Measurements from ENCODE around the gene TNP2. TPM values are rescaled to one million over a fixed set of nuclear protein-coding genes. Genes with fewer than 3 reads are reported as not detected.

The TNP2 gene
- not detected in 2 replicates for total RNA-seq (2014; rRNA removed; shearing (Covaris generic))

DNA sequence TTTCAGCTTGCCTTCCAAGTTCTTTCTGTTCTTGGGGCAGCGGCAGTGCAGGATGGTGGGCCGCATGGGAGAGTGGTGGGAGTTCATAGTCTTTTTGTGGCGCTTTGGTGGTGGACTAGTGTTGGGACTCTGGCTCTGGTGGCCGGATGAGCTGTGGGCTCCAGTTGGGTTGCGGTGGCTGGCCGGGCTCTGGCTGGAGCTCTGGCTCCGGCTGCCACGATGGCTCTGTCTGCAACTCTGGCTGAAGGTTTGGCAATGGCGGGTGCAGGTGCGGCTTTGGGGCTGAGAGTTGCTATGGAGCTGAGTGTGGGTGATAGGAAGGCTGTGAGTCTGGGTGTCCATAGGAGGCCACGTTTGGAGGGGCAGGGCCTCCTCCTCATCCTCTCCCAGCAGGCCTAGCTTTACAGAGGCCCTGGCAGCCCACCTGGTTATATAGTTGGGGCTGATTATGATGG lies at the start of gene TNP2:
Gene TNP2, minus strand, starts transcription at position 405 of the 455 bp plus-strand sequence. Its CDS starts 63 bp downstream, at position 342.
- in situ Hi-C loops (cut with HindIII; ENCODE audit: low sequenced_read_pairs) = no loop called here
- no peak for DNase-seq (ENCODE audit: low spot score)

DNA sequence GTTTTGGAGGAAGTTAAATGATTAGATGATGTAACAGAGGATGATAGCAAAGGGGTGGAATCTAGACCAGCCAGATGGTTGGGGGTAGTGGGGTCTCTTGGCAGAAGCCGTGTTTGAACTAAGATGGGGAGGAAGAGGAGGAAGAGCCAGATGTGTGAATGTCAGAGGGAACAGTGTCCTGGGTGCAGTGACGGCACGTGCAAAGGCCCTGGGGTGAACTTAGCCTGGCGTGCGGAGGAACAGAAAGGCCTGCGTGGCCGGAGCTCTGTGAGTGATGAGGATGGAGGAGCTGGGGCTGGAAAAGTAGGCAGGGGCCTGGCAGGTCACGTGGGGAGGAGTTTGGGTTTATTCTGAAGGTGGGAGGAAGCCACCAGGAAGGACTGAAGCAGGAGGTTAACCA lies 49.7 kb upstream of the TNP2 start:
- DNase-seq (ENCODE audit: low spot score) = no peak
- in situ Hi-C loops (cut with HindIII; ENCODE audit: low sequenced_read_pairs) = no loop called here

DNA sequence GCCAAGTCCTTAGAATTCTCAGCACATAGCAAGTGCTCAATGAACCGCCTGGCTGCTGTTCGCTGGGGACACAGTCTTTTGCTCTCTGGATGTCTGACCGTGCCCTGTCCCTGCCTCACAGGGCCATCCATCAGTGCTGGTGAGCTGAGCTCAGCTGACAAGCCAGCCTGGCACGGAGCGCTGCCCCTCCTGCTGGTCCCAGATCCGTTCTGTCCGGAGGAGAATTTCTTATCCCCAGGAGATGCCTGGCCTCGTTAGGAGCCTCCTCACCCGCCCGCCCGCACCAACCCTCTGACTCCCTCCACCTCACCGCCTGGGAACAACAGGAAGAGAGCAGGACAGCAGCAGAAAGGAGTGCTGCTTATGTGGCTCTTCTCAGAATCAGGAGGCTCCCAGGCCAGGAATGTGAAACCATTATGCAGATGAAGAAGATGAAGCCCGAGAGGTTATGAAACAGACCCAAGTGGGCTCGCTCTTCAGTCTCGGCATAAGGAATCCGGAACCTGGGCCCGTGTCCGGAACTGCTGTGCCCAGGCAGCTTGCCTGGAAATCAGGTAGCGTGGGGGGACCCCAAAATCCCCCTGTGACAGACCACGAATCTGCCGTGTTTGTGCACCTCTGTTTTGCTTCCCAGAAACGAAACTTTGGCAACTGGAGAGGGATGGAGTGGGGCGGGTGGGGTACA lies 47.3 kb upstream of the TNP2 start:
- no peak for DNase-seq (ENCODE audit: low spot score)
- in situ Hi-C loops (cut with HindIII; ENCODE audit: low sequenced_read_pairs) = no loop called here

DNA sequence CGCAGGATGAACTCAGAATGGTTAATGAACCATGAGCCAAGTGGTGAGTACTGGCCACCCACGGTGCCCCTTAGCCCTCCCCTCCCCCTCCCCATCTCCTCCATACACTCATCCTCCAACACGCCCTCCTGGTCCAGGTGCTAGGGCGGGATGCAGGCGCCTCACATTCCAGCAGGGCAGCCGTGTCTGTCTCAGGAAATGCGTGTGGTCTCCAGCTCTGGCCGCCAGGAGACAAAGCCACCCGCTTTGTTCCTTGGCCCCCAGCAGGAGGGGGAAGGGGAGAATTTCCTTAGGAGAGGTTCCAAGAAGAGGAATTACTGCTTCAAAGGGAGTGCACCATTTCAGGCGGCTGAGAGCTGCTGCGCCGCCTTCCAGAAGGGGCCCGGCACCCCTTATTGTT lies 46.4 kb upstream of the TNP2 start:
- DNase-seq (ENCODE audit: low spot score) = no peak
- in situ Hi-C loops (cut with HindIII; ENCODE audit: low sequenced_read_pairs) = no loop called here

DNA sequence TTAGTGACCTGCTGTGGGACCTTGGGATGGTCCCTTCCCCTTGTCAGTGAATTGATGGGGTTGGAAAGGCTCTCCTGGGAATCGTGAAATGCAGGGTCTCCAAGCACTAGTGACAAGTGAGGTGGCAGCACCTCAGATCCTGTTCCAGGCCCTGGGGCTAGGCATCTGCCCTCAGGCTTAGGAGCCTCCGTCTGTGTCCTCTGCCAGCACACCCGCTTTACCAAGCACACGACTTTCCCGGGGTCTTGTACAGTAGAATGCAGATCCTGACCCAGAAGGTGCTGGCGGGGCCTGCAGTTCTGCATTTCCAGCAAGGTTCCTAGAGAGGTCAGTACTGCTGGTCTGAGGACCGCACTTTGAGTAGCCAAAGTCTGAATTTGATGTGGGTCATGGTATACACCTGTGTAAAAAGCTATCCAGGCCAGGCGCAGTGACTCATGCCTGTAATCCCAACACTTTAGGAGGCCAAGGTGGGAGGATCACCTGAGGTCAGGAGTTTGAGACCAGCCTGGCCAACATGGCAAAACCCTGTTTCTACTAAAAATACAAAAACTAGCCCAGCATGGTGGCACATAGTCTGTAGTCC lies 45.3 kb upstream of the TNP2 start:
- in situ Hi-C loops (cut with HindIII; ENCODE audit: low sequenced_read_pairs) = no loop called here
- DNase-seq (ENCODE audit: low spot score) = no peak

DNA sequence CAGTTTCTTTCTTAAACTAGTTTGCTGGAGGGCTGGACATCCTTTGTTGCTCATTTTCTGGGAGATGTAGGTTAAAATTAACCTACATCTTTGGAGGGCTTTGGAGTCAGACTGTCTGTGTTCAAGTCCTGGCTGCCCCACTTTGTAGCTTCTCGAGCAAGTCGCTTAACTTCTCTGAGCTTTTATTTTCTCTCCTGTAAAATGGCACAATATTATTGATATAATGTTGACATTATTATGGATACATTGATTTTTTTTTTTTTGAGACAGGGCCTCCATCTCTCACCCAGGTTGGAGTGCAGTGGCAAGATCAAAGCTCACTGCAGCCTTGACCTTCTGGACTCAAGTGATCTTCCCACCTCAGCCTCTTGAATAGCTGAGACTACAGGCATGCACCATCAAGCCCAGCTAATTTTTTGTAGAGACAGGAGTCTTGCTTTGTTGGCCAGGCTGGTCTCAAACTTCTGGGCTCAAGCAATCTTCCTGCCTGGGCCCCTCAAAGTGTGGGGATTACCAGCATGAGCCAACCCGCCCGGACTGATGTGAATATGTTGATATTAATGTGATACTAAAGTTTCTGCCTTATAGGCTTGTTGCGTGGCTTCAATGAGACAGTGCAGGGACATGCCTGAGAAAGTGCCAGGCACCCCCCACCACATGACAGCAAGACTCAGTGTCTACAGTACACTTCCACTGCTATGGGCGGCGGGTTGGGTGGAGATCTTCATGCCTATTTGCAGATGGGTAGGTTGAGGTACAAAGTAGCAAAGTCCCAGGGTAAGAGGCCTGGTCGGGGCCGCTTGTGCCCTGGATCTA lies 44.6 kb upstream of the TNP2 start:
- DNase-seq (ENCODE audit: low spot score) = no peak
- in situ Hi-C loops (cut with HindIII; ENCODE audit: low sequenced_read_pairs) = no loop called here

DNA sequence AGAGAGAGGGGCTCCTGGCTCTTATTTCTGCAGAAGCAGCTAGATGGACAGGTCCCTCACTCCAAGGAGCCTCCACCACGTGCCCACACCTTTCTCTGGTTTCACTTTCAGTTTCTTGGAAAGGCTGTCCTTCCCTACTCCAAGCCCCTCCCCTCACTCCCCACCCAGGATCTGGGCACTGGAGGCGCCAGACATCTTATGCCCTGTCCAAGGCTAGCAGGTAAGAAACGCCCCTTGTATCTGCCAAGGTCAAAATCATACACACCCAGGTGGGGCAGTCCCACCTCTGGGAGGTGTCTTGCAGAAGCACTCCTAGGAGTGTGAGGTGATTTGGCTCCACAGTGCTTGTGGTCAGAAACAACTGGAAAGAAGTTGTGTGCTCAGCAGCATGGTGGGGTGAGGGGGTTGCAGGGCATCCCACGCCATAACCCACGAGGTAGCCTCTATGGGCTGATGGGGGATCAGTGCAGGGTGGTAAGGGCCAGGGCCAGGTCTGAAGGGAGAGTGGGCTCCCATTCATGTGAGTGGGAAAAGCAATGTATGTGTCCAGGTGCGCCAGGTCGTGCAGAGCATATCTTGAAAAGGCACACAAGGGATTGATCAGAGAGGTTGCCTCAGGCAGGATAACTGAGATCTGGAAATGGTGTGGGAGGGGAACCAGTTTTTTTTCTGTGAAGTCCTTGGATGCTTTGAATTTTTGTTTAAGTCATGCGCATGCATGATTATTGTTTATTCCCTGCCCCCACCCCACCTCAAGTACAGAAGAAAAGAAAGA lies 43.8 kb upstream of the TNP2 start:
- no peak for DNase-seq (ENCODE audit: low spot score)
- in situ Hi-C loops (cut with HindIII; ENCODE audit: low sequenced_read_pairs) = no loop called here

DNA sequence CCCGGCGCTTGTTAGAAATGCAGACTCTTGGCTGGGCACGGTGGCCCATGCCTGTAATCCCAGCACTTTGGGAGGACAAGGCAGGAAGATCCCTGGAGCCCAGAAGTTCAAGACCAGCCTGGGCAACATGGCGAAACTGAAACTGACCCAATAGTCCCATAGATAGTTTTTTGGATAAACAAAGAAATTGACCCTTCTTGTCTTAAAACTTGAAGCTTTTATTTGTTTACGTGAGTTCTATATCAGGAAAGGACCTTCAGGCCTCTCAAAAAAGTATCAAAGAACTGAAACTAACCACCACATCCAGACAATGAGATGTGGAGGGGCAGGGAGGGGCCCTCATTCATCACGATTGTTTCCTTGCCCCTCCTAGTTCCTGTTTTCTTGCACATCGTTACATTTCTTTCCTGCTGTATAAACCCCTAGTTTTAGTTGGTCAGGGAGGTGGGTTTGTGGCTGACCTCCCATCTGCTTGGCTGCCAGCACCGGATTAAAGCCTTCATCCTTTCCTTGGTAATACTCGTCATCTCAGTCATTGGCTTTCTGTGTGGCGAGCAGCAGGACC lies 42.0 kb upstream of the TNP2 start:
- in situ Hi-C loops (cut with HindIII; ENCODE audit: low sequenced_read_pairs) = no loop called here
- DNase-seq (ENCODE audit: low spot score) = no peak

DNA sequence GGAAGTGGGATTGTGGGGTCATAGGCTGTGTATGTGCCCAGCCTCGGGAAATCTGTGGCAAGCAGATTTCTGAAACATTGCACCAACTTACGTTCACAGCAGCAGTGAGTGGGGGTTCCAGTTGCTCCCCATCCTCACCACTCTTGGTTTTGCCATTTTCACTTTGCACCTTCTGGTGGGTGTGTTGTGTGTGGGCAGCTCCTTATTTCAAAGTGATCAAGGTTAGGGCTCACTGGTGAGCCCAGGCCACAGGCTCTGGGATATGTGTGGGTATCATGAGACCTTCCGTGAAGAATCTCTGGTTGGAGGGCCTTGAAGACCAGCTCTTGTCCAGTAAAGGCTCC lies 41.5 kb upstream of the TNP2 start:
- DNase-seq (ENCODE audit: low spot score) = no peak
- in situ Hi-C loops (cut with HindIII; ENCODE audit: low sequenced_read_pairs) = no loop called here

DNA sequence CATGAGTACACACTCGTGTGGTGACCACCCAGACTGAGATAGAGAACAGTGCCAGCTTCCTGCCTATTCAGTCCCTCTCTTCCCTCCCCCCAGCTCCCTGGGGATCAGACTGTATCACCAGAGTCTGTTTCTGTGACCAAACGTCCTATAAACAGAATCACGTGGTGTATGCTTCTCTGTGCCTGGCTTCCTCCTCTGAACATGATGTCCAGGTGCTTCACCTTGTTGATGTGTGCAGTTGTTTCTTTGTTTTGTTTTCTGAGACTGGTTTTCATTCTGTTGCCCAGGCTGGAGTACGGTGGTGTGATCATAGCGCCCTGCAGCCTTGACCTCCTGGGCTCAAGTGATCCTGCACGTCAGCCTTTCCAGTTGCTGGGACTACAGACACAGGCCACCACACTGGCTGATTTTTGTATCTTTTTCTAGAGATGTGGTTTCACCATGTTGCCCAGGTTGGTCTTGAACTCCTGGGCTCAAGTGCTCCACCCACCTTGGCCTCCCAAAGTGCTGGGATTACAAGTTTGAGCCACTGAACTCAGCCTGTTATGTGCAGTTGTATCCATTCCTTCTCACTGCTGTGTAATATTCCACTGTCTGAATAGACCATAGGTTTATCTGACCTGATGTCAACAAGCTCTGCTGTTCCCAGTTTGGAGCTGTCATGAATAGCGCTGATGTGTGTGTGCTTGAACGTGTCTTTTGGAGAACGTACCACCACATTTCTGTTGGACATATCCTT lies 40.9 kb upstream of the TNP2 start:
- DNase-seq (ENCODE audit: low spot score) = no peak

DNA sequence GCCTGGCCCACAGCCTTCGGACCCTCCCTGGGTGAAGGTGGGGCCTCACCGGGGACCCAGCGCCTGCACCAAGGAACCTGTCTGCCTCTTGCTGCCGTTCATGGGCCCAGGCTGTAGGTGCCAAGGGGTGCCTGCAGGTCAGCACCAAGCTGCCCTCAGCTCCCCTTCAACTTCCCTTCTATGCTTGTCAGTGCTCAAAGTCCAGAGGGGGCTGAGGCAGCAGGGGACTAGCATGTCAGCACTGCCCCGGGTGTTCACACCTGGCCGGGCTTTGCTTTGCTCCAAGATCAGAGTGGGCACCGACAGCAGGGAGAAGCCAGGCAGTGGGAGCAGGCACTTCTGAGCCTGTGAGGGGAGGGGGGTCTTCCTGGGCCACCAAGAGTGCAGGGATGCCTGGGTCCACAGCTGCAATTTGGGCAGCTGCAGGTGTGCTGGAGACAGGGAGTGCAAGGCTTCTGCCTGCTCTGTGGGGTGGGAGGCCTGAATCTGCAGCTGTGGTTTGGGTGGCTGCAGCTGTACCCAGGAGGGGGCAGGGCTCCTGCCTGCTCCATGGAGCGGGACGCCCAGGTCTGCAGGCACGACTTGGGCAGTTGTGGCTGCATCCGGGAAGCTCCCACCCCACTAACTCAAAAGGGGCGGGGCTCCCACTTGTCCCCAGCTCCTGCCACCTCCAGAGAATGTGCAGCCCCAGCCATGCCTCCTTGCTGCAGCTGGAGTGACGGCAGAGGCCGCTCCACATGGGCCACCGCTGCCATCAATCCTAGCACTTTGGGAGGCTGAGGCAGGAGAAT lies 39.6 kb upstream of the TNP2 start:
- no peak for DNase-seq (ENCODE audit: low spot score)
- in situ Hi-C loops (cut with HindIII; ENCODE audit: low sequenced_read_pairs) = no loop called here

More for the DNA sequence above, 40.9 kb upstream of the TNP2 start:
- in situ Hi-C loops (cut with HindIII; ENCODE audit: low sequenced_read_pairs) = no loop called here

DNA sequence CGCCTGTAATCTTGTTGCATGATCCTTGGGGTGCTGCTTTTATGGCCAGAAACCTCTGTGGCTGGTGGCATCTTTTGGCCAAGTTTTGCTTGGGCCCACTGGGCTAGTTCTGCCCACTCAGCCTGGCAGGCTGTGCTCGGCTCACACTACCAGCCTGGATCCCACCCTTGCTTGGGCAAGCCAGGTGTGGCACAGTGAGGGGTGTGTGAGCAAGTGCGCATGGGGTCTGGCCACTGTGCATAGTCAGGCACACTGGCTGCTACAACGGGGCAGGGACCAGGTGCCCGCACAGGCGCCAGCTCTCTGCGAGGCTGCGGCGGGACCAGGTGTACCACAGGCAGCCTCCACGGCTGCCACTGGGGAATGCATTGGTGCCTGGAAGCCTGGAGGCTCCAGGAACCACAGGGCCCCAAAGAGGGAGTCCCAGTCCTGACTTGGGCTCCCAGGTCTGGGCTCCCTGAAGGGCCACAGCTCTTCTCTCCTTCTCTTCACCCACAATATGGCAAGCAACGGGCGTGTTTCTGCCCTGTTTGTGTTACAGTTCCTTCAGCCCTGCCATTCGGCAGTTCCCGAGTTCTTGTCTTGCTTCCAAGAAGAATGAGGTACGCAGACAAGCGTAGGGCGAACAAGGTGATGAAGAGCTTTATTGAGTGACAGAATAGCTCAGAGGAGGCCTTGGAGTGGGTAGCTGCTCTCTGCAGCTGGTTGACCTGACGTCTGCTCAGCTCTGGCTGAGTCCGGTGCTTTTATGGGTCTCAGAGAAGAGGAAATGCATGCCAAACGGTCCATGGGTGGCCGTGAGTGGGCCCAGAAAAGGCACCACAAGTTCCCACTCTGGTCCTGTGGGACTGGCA lies 38.7 kb upstream of the TNP2 start:
- in situ Hi-C loops (cut with HindIII; ENCODE audit: low sequenced_read_pairs) = no loop called here
- DNase-seq (ENCODE audit: low spot score) = no peak

DNA sequence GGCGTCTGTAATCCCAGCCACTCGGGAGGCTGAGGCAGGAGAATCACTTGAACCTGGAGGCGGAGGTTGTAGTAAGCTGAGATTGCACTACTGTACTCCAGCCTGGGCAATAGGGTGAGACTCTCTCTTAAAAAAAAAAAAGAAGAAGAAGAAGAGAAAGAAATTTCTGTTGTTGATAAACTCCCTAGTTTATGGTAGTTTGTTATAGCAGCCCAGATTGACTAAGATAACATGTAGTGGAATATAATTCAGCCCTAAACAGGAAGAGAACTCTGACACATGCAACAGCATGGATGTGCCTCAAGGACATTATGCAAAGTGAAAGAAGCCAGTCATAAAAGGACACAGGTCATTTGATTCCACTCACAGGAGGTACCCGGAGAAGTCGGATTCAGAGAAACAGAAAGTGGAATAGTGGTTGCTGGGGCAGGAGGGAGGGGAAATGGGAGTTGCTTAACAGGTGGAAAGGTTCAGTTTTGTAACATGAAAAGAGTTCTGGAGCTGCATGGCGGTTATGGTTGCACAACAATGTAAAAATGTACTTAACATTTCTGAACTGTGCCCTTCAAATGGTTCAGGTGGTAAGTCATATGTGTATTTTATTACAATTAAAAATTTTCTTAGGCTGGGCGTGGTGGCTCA lies 38.0 kb upstream of the TNP2 start:
- no peak for DNase-seq (ENCODE audit: low spot score)
- in situ Hi-C loops (cut with HindIII; ENCODE audit: low sequenced_read_pairs) = no loop called here

DNA sequence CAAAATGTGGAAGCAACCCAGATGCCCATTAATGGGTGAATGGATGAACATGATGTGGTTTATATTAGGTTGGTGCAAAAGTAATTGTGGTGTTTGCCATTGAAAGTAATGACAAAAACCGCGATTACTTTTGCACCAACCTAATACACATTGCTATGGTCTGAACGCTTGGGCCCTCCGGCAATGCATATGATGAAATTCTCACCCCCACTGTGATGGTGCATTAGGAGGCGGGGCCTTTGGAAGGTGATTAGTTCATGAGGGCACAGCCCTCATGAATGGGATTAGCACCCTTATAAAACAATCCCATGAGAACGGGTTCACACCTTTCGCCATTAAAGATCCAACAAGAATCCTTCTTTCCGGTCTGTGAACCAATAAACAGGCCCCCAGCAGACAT lies 37.3 kb upstream of the TNP2 start:
- in situ Hi-C loops (cut with HindIII; ENCODE audit: low sequenced_read_pairs) = no loop called here
- no peak for DNase-seq (ENCODE audit: low spot score)

DNA sequence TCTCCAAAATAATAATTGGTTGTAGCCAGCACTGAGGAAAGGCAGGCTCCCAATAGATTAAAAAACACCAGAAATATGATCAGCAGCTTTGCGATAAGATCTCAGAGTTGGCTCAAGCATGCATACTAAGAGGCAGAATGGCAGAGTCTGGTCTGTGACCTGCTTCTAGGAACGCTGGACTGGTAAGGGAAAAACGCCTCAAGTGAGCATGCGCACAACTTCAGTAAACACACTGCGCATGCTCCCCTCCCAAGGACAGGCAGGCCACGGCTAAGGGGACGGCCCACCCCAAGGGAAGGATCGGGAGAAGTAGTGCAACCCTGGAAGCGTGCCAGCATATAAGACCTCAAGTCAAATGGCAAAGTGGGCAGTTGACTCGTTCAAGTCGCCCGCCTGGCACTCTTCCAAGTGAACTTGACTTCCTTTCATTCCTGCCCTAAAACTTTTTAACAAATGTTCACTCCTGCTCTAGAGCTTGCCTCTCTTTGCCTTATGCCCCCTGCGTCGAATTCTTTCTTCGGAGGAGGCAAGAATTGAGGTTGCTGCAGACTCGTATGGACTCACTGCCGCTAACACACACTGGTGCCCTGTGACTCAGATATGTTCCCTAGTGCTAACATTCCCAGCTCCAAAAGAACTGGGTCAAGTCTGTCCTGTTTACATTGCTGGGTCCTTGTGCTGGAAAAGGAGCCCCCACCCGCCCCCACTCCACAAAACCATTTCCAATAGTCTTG lies 34.4 kb upstream of the TNP2 start:
- in situ Hi-C loops (cut with HindIII; ENCODE audit: low sequenced_read_pairs) = no loop called here

DNA sequence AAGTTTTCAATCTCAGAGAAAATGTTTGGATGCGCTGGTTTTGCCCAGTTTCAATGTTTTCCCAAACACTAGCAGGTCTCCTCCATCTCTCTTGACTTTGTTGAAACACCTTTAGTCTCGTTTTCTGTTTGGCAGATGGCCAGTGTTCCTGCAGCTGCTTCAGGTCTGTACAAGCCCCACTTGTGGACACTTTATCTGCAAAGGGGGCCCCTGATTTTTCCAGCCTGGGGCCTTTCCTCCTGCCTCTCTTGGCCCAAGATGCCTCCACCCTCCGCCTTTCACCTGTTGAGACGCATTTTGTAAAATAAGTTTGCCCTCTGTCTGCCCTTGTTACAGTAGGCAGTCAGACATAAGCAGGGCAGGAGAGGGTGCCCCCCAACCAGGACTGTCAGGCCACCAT lies 33.9 kb upstream of the TNP2 start:
- no peak for DNase-seq (ENCODE audit: low spot score)
- in situ Hi-C loops (cut with HindIII; ENCODE audit: low sequenced_read_pairs) = no loop called here

More for the DNA sequence above, 34.4 kb upstream of the TNP2 start:
- DNase-seq (ENCODE audit: low spot score) = no peak
